Measurements from ENCODE around the gene MBTPS1.
A peak's percentile ranks its signal among the peaks of the same experiment; 100 is the strongest.

The MBTPS1 gene

DNA sequence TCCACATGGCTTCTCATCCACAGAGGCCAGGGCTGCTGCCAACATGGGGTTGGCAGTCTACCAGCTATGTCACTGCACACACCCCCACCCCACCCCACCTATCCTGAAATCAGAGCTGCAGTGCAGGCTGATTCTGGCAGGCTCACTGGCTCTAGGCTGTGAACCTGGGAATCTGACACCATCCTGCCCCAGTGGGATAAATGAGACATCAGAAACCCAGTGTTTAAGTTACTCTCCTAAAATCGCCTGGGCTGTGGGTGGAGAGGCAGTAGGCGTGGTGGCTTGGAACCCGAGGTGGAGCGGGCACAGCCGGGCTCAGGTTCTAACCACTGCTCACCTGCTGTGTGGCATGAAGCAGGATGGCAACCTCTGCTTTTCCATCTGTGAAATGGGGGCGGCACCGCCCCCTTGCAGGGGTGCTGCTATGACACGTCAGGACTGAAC is 79.7 kb downstream of the MBTPS1 start:
- DNase-seq (ENCODE audit: low spot score) (no peak), FAIRE-seq (no peak)

- DNase-seq (ENCODE audit: low spot score), result no peak
- FAIRE-seq, result no peak
Observed at GRCh38 chr16:84036131-84036530, 80.6 kb downstream of the MBTPS1 start.

- FAIRE-seq (no peak), DNase-seq (ENCODE audit: low spot score) (no peak)
Observed at GRCh38 chr16:84034516-84034915, 82.2 kb downstream of the MBTPS1 start.

GRCh38 chr16:84033251-84034195 is 83.2 kb downstream of the MBTPS1 start:
- DNase-seq (ENCODE audit: low spot score), result no peak
- no peak for FAIRE-seq

- FAIRE-seq (no peak), DNase-seq (ENCODE audit: low spot score) (no peak)
Observed at GRCh38 chr16:84032458-84033178, 84.1 kb downstream of the MBTPS1 start.

GRCh38 chr16:84031556-84031955 is 85.2 kb downstream of the MBTPS1 start:
- no peak for DNase-seq (ENCODE audit: low spot score)
- no peak for FAIRE-seq

- no peak for FAIRE-seq
- no peak for DNase-seq (ENCODE audit: low spot score)
Observed at GRCh38 chr16:84029297-84030047, 87.3 kb downstream of the MBTPS1 start.

- DNase-seq (ENCODE audit: low spot score) (no peak), FAIRE-seq (no peak)
Observed at GRCh38 chr16:84027625-84028024, 89.1 kb downstream of the MBTPS1 start.

DNA sequence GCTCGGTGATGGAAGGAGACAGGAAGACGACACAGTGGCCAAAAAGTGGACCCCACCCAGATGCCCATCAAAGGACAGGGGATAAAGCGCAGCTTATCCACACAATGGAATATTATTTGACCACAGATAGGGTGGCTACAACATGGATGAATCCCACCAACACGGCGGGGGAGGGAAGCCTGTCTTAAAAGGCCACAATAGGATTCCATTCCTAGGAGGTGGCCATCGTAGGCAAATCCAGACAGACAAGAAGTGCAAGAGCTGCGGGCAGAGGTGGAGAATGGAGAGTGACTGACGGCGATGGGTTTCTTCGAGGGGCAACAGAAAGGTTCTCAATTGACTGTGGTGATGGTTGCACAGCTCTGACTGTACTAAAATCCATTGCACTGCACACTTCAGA is 90.1 kb downstream of the MBTPS1 start:
- no peak for DNase-seq (ENCODE audit: low spot score)
- no peak for FAIRE-seq

DNA sequence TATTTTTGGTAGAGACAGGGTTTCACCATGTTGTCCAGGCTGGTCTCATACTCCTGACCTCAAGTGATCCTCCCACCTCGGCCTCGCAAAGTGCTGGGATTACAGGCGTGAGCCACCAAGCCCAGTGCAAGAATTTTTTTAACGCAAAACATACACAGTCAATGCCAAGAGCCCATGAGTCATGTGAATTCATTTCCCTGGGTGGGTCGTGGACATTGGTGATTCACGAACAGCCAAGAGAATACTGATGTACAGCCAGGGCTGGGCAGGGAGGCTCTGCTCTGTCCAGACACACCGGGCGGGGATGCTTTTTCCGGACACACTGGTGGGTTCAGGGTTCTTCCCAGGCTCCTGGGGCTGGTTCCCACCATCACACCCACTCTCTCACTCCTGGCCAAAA is 91.9 kb downstream of the MBTPS1 start:
- DNase-seq (ENCODE audit: low spot score) (peak; percentile 6), FAIRE-seq (no peak)

DNA sequence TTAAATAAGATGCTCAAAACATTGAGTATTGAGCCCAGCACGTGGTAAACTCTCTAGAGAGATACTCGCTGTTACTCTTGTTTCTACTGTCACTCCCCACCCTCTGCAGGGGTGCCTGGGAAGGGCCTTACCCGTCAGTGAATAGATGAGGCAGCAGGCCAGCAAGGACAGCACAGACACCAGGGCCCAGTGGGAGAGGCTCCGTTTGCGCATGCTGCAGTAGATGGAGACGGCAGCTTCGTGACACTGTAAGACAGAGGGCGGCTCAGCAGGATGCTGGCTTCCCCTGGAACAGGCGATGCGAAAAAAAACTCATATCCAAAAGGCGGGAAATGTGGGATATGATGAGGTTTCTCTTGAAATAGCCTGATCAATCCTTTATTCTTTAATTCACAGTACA is 94.1 kb downstream of the MBTPS1 start:
- DNase-seq (ENCODE audit: low spot score), result no peak
- no peak for FAIRE-seq

DNA sequence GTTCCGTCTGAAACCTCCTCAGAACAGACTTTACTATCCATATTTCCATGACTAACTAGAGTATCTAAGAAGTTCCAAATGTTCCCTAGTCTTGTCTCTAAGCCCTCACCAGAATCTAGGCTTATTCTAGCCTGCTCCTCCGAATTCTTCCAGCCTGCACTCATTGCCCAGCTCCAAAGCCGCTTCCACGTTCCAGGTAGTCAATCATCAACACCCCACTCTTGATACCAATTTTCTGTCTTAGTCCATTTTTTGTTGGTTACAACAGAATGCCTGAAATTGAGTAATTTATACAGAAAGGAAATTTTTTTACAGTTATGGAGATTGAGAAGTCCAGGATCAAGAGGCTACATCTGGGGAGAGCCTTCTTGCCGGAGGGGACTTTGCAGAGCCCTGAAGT is 95.3 kb downstream of the MBTPS1 start:
- FAIRE-seq, result no peak
- no peak for DNase-seq (ENCODE audit: low spot score)

GRCh38 chr16:84020353-84020752 is 96.4 kb downstream of the MBTPS1 start:
- DNase-seq (ENCODE audit: low spot score) (no peak), FAIRE-seq (no peak)

- DNase-seq (ENCODE audit: low spot score) (no peak), FAIRE-seq (no peak)
Observed at GRCh38 chr16:84018710-84019109, 98.0 kb downstream of the MBTPS1 start.

DNA sequence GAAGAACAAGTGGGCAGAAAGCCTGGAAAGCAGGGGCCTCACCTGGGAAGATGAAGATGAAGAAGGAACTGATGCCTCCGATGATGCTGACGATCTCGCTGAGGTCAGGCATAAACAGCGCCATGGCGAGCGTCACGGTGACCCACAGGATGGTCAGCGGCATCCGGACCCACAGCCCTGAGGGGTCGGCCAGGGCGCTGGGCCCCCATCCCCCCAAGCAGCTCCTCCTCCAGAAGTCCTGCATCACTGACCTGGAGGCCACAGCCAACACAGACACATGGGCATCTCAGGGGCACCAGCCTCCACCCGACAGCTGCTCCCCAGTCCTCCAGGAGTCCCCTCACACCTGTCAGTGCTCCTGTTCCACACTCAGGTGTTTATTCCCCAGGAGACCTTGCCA is 100.3 kb downstream of the MBTPS1 start:
- FAIRE-seq, result no peak
- no peak for DNase-seq (ENCODE audit: low spot score)

DNA sequence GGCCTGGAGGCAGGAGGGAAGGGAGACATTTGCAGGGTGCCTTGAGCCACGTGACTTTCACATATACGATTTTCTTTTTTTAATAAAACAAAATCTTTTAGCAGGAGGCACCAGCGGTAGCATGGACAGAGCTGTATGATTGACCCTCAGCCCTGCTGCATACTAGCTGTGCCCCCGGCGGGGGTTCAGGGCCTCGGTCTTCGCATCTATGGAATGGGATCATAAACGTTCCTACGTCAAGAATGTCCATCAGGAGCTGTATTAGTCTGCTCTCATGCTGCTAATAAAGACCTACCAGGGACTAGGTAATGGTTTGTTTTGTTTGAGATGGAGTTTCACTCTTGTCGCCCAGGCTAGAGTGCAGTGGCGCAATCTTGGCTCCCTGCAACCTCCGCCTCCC is 101.3 kb downstream of the MBTPS1 start:
- FAIRE-seq (no peak), DNase-seq (ENCODE audit: low spot score) (no peak)

DNA sequence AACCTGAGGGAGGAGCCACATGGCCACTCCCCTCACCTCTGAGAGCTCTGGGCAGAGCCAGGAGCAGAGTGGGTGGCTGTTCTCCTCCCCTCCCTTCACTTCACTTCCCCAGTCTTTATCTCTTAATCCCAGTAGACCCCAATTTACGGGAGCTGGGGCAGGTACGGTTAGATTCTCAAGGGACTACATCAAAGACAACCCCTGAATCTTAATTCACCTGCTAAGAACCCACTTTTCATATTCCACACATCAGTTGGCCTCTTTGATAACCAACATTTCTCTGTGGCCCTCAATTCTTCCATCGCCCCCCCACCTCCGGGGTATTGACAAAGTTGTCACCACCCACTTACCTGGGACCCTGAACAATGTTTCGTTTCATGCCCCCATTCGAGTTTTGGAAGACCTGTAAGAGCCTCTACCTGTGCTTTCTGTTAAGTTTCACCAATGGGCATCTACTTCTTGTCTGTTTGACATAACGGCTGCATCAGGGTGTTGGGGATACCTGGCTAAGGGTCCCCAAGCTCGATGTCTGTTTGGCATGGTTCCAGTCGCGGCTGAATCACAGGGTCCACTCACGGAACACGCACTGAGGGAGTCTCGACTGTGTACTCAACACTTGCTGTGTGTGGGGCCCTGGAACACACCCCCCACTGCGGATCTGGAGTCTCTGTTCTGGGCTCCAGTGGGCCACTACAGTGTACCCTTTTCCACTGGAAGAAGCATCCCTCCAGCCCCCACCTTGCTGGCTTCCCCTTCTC is 102.0 kb downstream of the MBTPS1 start:
- no peak for FAIRE-seq
- DNase-seq (ENCODE audit: low spot score), result no peak

GRCh38 chr16:84013787-84014569 is 102.8 kb downstream of the MBTPS1 start:
- peak; percentile 63 for DNase-seq (ENCODE audit: low spot score)
- FAIRE-seq, result no peak

GRCh38 chr16:84009282-84009681 is 107.5 kb downstream of the MBTPS1 start:
- DNase-seq (ENCODE audit: low spot score) (no peak), FAIRE-seq (no peak)

DNA sequence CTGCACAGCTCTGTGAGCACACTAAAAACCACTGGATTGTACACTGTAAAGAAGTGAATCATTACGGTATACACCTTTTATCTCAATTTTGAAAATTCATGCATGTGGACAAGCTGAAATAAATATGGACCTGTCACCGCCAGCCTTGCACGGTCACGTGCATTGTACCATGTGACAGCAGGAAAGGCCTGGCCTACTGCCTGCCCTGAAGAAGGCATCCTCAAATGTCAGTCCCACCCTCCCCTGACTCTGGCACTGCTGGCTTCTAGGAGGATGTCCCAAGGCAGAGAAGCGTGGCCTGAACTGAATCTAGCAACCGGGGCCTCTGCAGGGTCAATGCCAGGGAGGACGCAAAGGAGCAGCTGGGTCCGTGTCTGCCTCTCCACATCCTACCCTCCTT is 108.8 kb downstream of the MBTPS1 start:
- DNase-seq (ENCODE audit: low spot score) (no peak), FAIRE-seq (no peak)

All from RCC 7860 (cell line).